Ovary (tissue), 3 donors: Measurements from ENCODE around the gene PGBD2.
"Not testable (repeated sequence)": the region's sequence is repeated elsewhere in the genome, so short reads cannot be mapped to it uniquely, and the experiment has no call there.

ENCODE experiments used
- CTCF ChIP-seq, 3 donors: fragments of 450-650 bp in 2 of 3; fragments of 200-600 bp in 1 of 3; IDR thresholded peaks; one replicate each; pipeline versions ENCODE4 v1.5.1 to v1.8.0; 2016 to 2022; ENCODE audit warnings: antibody characterized with exemption in 3 of 3, mild to moderate bottlenecking in 1 of 3
- EP300 ChIP-seq: sonication (generic); formaldehyde crosslinking; IDR thresholded peaks from one replicate; pipeline ENCODE4 v1.6.1; 2017; ENCODE audit warnings: antibody characterized with exemption
- POLR2A ChIP-seq: fragments of 450-650 bp; IDR thresholded peaks from one replicate; pipeline ENCODE4 v1.6.1; 2017; ENCODE audit warnings: antibody characterized with exemption, mild to moderate bottlenecking, moderate library complexity
- donor health status: DM: no; HTN: no; CAD: no.

- TF ChIP-seq CTCF (IDR thresholded peaks at IDR 0.05); POLR2A; EP300: not testable (repeated sequence)
These were observed 39.0 kb downstream of the PGBD2 start for GRCh38 chr1:248945000-248945423.
